Measurements from ENCODE around the gene PDE4B.
"Not testable (repeated sequence)": the region's sequence is repeated elsewhere in the genome, so short reads cannot be mapped to it uniquely, and the experiment has no call there.

The PDE4B gene

DNA sequence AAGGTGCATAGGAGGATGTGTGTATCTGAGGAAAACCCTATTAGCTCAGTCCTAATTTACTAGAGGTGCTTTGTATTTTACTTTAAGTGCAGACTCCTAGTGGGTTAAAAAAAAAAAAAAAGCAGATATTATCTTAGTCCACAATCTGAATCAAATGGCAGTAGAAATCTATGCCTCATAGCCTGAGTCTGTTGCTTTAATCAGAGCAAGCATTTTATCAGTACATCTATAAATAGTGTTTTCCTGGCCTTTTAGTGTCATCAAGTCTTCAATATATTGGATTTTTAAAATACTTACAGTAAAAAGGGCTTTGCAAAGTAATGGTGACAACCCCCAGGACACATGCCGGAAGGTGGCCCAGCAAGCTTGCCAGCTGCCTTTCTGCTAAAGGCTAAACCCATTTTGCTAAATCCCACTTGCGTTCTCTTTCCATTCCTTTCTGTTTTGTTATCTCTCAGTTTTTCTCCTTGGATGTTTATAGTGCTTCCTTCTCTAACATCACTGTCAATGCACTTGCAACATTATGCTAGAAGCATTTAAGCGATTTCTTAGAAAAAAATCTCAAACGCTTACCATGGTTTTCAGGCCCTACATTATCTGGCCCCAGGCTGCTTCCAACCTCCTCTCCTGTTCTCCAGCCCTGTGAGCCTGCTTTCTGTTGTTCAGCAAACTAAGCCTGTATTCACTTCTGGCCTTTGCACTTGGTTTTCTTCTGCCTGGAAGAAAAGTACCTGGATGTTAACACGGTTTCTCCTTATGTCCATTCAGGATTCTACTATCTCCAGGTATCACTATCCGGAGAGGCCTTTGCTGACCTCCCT is 206.3 kb downstream of the PDE4B start:
- DNase-seq = no peak

GRCh38 chr1:66000033-66000637 is 207.4 kb downstream of the PDE4B start:
- DNase-seq = no peak

DNA sequence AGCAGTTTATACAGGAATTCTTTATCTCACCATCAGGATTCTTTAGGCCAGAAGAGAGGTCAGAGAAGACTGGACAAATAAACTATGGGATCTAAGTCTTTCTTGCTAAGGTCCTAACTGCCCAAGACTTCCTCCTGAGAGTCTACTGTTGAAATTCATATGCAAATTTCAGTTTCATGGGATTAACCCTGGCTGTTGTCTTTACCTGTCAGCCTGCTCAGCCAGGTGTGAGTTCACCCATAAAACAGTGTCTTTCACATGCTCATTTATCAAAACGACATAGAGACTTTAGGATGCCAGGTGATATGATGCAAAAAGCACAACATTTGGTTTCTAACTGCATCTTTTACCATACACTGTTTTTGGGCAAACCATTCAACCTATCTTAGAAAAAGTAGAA is 211.0 kb downstream of the PDE4B start:
- no peak for DNase-seq

DNA sequence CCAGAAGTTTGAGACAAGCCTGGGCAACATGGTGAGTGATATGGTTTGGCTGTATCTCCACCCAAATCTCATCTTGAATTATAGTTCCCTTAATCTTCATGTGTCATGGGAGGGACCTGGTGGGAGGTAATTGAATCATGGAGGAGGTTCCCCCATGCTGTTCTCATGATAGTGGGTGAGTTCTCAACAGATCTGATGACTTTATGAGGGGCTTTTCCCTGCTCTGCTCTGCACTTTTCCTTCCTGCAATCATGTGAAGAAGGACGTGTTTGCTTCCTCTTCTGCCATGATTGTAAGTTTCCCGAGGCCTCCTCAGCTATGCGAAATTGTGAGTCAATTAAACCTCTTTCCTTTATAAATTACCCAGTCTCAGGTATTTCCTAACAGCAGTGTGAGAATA is 213.8 kb downstream of the PDE4B start:
- not testable (repeated sequence) for DNase-seq

GRCh38 chr1:66012106-66012784 is 219.6 kb downstream of the PDE4B start:
- DNase-seq = no peak

GRCh38 chr1:66013371-66013770 is 220.7 kb downstream of the PDE4B start:
- no peak for DNase-seq

DNA sequence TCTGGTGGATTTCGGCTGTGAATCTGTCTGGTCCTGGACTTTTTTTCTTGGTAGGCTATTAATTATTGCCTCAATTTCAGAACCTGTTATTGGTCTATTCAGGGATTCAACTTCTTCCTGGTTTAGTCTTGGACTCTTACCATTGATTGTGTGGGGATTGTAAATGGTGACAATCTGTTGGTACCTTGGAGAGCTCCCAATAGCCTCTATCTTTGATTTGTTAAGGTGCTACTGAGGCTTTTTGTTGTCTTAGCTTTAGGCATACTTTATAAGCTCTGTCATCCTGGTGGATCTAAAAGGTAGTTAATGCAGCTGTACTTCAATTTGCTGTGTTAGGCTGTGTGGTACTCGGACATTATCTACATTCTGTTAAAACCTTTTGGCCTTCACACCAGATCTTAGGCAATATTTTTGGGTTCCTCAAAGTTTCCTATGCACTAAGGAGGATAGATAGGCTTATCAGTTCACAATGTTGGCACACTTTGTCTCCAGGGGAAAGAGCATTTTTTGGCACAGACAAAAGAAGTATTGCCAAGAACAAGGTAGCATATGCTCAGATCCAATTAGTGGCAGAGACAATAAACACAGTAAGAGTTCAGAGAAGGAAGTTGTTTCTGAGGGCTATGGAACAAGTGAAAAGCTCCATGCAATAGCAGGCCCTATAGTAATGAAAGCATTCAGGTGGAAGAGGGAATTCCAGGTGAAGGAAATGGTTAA is 230.4 kb downstream of the PDE4B start:
- DNase-seq = no peak

DNA sequence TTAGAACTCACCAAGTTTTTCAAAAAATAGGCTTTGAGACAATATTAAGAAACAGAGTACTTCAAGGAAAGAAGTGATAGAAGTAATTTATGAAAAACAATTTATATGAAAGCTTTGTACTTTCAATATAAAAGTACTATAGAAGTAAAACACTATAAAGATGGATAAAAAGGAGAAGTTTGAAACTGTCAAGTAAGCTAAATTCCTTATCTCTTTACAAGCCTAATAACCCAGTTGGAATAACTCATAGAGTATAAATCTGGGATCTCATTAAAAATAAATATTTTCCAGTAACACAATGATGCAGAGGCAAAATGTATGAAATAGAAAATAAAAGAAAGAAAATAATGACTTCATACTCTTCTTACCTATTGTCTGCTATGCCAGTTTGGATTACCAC is 232.5 kb downstream of the PDE4B start:
- DNase-seq = no peak

DNA sequence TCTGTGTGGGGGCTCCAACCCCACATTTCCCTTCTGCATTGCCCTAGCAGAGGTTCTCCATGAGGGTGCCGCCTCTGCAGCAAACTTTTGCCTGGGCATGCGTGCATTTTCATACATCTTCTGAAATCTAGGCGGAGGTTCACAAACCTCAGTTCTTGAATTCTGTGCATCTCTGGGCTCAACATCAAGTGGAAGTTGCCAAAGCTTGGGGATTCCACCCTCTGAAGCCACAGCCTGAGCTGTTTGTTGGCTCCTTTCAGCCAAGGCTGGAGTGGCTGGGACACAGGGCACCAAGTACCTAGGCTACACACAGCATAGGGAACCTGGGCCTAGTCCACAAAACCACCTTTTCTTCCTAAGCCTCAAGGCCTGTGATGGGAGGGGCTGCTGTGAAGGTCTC is 235.3 kb downstream of the PDE4B start:
- no peak for DNase-seq

DNA sequence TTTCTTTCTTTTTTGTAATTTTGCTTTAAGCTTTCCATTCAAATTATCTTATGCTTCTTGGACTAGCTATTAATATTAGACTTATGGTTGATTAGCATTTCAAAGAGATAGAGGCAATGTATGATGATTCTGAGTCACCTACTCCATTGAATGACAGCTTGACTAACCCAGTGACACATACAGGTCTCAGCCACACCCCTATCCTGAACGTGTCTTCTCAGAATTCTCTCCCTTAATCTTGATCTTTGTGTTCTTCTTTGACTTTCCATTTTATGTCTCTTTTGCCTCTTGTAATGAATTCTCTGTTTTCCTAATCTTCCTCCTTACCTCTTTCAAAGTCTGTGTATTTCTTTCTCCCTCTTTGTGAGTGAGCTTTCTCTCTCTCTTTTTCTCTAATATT is 241.1 kb downstream of the PDE4B start:
- DNase-seq = no peak

DNA sequence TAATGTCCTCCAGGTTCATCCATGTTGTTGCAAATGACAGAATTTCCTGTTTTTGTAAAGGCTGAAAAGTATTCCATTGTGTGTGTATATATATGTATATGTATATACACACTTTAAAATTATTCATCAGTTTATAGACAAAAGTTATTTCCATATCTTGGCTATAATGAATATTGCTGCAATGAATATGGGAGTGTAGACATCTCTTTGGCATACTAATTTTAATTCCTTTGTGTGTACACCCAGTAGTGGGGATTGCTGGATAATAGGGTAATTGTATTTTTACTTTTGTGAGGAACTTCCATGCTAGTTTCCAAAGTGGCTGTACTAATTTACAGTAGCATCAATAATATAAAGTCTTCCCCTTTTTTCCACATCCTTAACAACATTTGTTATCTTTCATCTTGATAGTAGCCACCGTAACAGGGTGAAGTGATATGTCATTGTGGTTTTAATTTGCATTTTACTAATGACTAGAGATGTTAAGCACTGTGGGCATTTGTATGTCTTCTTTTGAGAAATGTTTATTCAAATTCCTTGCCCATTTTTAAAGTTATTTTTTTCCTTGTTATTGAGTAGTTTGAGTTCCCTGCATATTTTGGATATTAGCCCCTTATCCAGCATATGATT is 243.0 kb downstream of the PDE4B start:
- no peak for DNase-seq

GRCh38 chr1:66041654-66042053 is 249.0 kb downstream of the PDE4B start:
- no peak for DNase-seq

- DNase-seq = no peak
These were observed 250.5 kb downstream of the PDE4B start for GRCh38 chr1:66043186-66043585.

GRCh38 chr1:66044912-66045311 is 252.2 kb downstream of the PDE4B start:
- DNase-seq = no peak

GRCh38 chr1:66046415-66046814 is 253.7 kb downstream of the PDE4B start:
- DNase-seq = no peak

GRCh38 chr1:66048011-66048410 is 255.3 kb downstream of the PDE4B start:
- DNase-seq = no peak

DNA sequence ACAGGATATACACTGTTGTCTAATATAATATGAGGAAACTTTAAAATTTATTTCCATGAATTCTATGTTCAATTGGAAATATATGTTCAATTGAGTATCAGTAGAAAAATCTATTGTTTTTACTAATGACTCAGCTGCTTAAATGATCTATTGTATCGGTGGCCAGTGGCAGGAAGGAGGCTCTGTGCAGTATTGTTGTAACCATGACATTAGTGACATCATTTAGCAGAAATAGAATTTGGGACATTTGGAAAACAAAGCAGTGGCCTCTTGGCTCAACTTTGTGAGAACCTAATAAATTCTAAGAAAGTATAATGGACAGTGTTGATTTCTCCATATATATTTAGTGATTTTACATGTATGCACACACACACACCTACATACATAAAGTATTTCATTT is 257.4 kb downstream of the PDE4B start:
- no peak for DNase-seq

GRCh38 chr1:66050633-66051032 is 257.9 kb downstream of the PDE4B start:
- DNase-seq = no peak

- DNase-seq = no peak
These were observed 262.4 kb downstream of the PDE4B start for GRCh38 chr1:66055092-66055491.

GRCh38 chr1:66057448-66057847 is 264.8 kb downstream of the PDE4B start:
- DNase-seq = not testable (repeated sequence)

- DNase-seq = no peak
These were observed 265.9 kb downstream of the PDE4B start for GRCh38 chr1:66058558-66058957.

DNA sequence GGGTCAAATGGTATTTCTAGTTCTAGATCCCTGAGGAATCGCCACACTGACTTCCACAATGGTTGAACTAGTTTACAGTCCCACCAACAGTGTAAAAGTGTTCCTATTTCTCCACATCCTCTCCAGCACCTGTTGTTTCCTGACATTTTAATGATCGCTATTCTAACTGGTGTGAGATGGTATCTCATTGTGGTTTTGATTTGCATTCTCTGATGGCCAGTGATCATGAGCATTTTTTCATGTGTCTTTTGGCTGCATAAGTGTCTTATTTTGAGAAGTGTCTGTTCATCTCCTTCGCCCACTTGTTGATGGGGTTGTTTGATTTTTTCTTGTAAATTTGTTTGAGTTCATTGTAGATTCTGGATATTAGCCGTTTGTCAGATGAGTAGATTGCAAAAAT is 274.5 kb downstream of the PDE4B start:
- not testable (repeated sequence) for DNase-seq
